Activated naive CD4-positive, alpha-beta T cell treated with anti-CD3 and anti-CD28 coated beads for 36 hours (primary cell): ENCODE data around the gene CDO1. TPM values are rescaled to one million over a fixed set of nuclear protein-coding genes. Genes with fewer than 3 reads are reported as not detected.
"Not testable (repeated sequence)": the region's sequence is repeated elsewhere in the genome, so short reads cannot be mapped to it uniquely, and the experiment has no call there.

Source experiments
- CTCF ChIA-PET: fragments of 350-600 bp; sonication (Branson Sonifier 250); formaldehyde crosslinking; loops from one replicate; lab custom pipeline; 2021; ENCODE audit warnings: antibody characterized with exemption; lab: Charles Lee
- DNase-seq: peaks from one replicate; pipeline ENCODE4 v3.0.0-alpha.2; 2020
- H3K27ac Mint-ChIP-seq: one replicate; pipeline ENCODE4 v1.8.0; 2021; ENCODE audit warnings: mild to moderate bottlenecking, mixed read lengths
- H3K27me3 Mint-ChIP-seq: one replicate; pipeline ENCODE4 v1.8.0; 2021; ENCODE audit warnings: low read depth, mixed read lengths
- H3K36me3 Mint-ChIP-seq: one replicate; pipeline ENCODE4 v1.8.0; 2021; ENCODE audit warnings: low read depth, mixed read lengths
- H3K4me1 Mint-ChIP-seq: one replicate; pipeline ENCODE4 v1.8.0; 2021; ENCODE audit warnings: low read depth, mixed read lengths
- H3K4me3 Mint-ChIP-seq: one replicate; pipeline ENCODE4 v1.8.0; 2021; ENCODE audit warnings: mild to moderate bottlenecking, moderate library complexity, mixed read lengths
- H3K9me3 Mint-ChIP-seq: one replicate; pipeline ENCODE4 v1.8.0; 2021; ENCODE audit warnings: mixed read lengths
- intact Hi-C: fragments of 100-400 bp; cut with micrococcal nuclease; formaldehyde crosslinking; loops from one replicate; pipeline ENCODE4 v1.15.1; 2023
- total RNA-seq, 2 experiments: library from RNA; stranded (reverse); gene quantifications; one replicate each; pipeline ENCODE4 v1.2.3, GENCODE V29; 2021

The CDO1 gene
- total RNA-seq, 2 experiments from 2014 or later, result 0.57 to 0.67 TPM

DNA sequence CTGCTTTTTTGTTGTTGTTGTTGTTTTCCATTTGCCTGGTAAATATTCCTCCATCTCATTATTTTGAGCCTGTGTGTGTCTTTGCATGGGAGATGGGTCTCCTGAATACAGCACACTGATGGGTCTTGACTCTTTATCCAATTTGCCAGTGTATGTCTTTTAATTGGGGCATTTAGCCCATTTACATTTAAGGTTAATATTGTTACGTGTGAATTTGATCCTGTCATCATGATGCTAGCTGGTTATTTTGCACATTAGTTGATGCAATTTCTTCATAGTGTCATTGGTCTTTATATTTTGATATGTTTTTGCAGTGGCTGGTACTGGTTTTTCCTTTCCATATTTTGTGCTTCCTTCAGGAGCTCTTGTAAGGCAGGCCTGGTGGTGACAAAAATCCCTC, 8.5 kb upstream of the CDO1 start:
- Mint-ChIP-seq H3K36me3 (peaks cover 18% of the 10 kb centered on the region), H3K27me3 (peaks cover 16% of the 10 kb centered on the region), H3K9me3 (peaks cover 18% of the 10 kb centered on the region)
- intact Hi-C loops, DNase-seq, CTCF ChIA-PET, H3K4me3 Mint-ChIP-seq, H3K4me1 Mint-ChIP-seq, H3K27ac Mint-ChIP-seq: not testable (repeated sequence)

DNA sequence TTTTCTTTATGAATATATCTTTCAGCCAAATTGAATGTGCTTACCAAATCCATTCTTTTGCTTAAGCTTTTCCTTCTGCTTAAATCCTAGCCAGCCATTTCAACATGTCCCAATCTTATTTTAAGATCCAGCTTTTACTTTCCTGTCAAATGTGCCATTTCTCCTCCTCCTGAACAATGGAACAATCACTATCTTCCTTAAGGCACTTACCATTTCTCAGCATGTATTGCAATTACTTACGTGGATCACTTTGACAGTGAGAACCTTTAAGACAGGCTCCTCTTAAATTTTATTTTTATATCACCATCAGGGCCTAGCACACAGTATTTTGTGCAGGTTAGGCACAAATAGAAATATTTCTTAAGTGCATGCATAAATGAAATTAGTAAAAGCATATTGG, 4.4 kb upstream of the CDO1 start:
- DNase-seq, result no peak
- Mint-ChIP-seq H3K27ac (no peak overlapping the region), H3K27me3 (peaks cover 42% of the 10 kb centered on the region), H3K9me3 (peaks cover 13% of the 10 kb centered on the region), H3K4me1 (peaks cover 4% of the 10 kb centered on the region), H3K36me3 (no peaks in the 10 kb centered on the region), H3K4me3 (no peak overlapping the region)
- intact Hi-C loops, result no loop called here
- CTCF ChIA-PET, result interaction anchor here (2.2 kb wide), 1 partner anchor 187 kb away, joined by 4 read pairs; no protein-coding TSS in a partner anchor

- H3K36me3 Mint-ChIP-seq, result no peaks in the 10 kb centered on the region
- no peak overlapping the region for H3K4me3 Mint-ChIP-seq
- peaks cover 13% of the 10 kb centered on the region for H3K4me1 Mint-ChIP-seq
- no peak overlapping the region for H3K27ac Mint-ChIP-seq
- CTCF ChIA-PET, result no interaction called here
- H3K9me3 Mint-ChIP-seq, result peaks cover 2% of the 10 kb centered on the region
- peaks cover 58% of the 10 kb centered on the region for H3K27me3 Mint-ChIP-seq
- no peak for DNase-seq
- intact Hi-C loops, result no loop called here
Measured at GRCh38 chr5:115818821-115819220, 2.4 kb upstream of the CDO1 start.

DNA sequence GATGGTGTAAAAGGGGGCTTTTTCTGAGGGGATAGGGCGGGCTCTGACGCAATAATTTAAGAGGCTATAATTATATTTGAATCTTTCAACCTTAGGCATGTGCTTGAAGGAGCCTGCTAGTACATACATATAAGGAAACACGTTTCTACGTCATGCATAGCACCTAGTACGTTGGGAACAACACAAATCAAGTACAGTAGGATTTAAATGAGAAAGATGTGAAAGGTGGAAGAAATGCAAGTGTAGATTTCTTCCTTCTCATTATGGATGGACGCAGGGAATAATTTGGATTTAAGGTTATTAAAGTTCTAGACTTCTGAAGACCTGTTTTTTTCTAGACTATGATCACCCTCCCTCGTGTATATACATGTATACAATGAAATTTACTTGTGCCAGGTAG, 927 bp upstream of the CDO1 start:
- CTCF ChIA-PET, result no interaction called here
- Mint-ChIP-seq H3K36me3 (no peaks in the 10 kb centered on the region), H3K4me1 (peaks cover 13% of the 10 kb centered on the region), H3K4me3 (no peak overlapping the region), H3K27ac (no peak overlapping the region), H3K9me3 (no peaks in the 10 kb centered on the region), H3K27me3 (peaks cover 68% of the 10 kb centered on the region)
- no peak for DNase-seq
- intact Hi-C loops, result no loop called here

DNA sequence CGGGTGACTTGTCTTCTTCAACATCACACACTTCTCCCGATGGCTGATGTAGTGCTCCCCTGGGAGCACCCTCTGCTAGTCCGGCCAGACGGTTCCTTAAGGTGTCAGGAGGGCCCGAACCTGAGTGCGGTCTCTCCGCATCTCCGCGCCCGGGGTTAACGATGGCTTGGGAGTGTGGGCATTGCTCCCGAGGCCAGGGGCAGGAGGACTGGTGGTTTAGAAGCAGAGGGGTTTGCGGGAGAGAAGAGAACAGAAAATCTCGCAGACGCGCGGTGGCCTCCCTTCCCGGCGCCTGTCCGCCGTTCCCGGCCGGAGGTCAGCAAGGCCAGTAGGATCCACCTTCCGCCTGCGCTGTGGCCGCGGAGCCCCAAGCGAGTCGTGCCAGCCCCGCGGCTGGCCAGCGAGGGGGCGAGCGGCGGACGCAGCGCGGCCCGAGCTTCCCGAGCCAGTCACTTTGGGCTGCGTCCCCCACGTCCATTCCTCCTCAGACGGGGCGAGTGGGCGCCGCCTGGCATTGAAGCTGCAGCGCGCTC, 700 bp downstream of the CDO1 start:
- Mint-ChIP-seq H3K36me3 (no peaks in the 10 kb centered on the region), H3K4me1 (peaks cover 13% of the 10 kb centered on the region)
- no peak for DNase-seq

GRCh38 chr5:115815006-115815692, 1.3 kb downstream of the CDO1 start:
- Mint-ChIP-seq H3K36me3 (no peaks in the 10 kb centered on the region), H3K27me3 (peaks cover 67% of the 10 kb centered on the region), H3K9me3 (no peaks in the 10 kb centered on the region), H3K4me3 (peak overlapping the region; percentile 53), H3K27ac (no peak overlapping the region), H3K4me1 (peaks cover 13% of the 10 kb centered on the region)
- DNase-seq, result no peak
- CTCF ChIA-PET, result interaction anchor here (1.1 to 1.4 kb wide), 2 partner anchors 16 to 253 kb away, joined by 3 to 5 read pairs; no protein-coding TSS in a partner anchor
- intact Hi-C loops, result loop anchor here (1.0 kb wide), 1 partner anchor 26 kb away; the partner anchor contains the start of genes AP3S1 and ATG12

More for the DNA sequence above, 700 bp downstream of the CDO1 start:
- Mint-ChIP-seq H3K9me3 (no peaks in the 10 kb centered on the region), H3K4me3 (peak overlapping the region; percentile 61), H3K27me3 (peaks cover 70% of the 10 kb centered on the region), H3K27ac (no peak overlapping the region)
- CTCF ChIA-PET, result interaction anchor here (1.1 kb wide), 1 partner anchor 15 kb away, joined by 3 read pairs; no protein-coding TSS in a partner anchor
- intact Hi-C loops, result loop anchor here (1.0 kb wide), 1 partner anchor 26 kb away; the partner anchor contains the start of genes AP3S1 and ATG12

GRCh38 chr5:115813719-115814118, 2.7 kb downstream of the CDO1 start:
- H3K27me3 Mint-ChIP-seq, result peaks cover 58% of the 10 kb centered on the region
- H3K9me3 Mint-ChIP-seq, result no peaks in the 10 kb centered on the region
- no peak overlapping the region for H3K27ac Mint-ChIP-seq
- CTCF ChIA-PET, result interaction anchor here (0.6 to 1.4 kb wide), 3 partner anchors 255 to 561 kb away, joined by 3 to 5 read pairs (median 3); no protein-coding TSS in a partner anchor
- no peak overlapping the region for H3K4me3 Mint-ChIP-seq
- H3K4me1 Mint-ChIP-seq, result peaks cover 13% of the 10 kb centered on the region
- no peak for DNase-seq
- H3K36me3 Mint-ChIP-seq, result no peaks in the 10 kb centered on the region
- intact Hi-C loops, result no loop called here

- CTCF ChIA-PET, result interaction anchor here (0.6 kb wide), 2 partner anchors 16 to 198 kb away, joined by 3 to 4 read pairs; no protein-coding TSS in a partner anchor
- Mint-ChIP-seq H3K27me3 (peaks cover 50% of the 10 kb centered on the region), H3K36me3 (no peaks in the 10 kb centered on the region), H3K9me3 (no peaks in the 10 kb centered on the region), H3K27ac (no peak overlapping the region), H3K4me1 (peaks cover 17% of the 10 kb centered on the region), H3K4me3 (no peak overlapping the region)
- DNase-seq, result no peak
- intact Hi-C loops, result no loop called here
Measured at GRCh38 chr5:115812372-115812771, 4.1 kb downstream of the CDO1 start.

DNA sequence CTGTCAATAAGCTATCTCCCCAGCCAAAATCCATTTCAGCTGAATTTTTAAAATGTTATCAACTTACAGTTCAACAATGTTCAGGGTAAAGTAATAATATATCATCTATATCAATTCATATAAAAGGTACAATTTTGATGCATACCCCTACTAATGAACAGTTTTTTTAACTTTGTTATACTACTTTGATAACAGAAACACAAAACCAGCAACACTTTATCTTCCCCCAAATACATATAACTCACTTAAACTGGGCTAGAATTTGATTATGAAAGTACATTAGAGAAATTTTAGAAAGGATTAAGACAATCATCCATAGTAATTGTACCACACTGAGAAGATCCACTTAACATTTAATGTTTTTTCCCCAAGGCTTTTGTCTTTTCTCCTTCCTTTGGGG, 5.1 kb downstream of the CDO1 start:
- no peak overlapping the region for H3K4me3 Mint-ChIP-seq
- H3K4me1 Mint-ChIP-seq, result peaks cover 23% of the 10 kb centered on the region
- no peak overlapping the region for H3K27ac Mint-ChIP-seq
- no peaks in the 10 kb centered on the region for H3K9me3 Mint-ChIP-seq
- H3K27me3 Mint-ChIP-seq, result peaks cover 45% of the 10 kb centered on the region
- CTCF ChIA-PET, result no interaction called here
- no peaks in the 10 kb centered on the region for H3K36me3 Mint-ChIP-seq
- intact Hi-C loops, result no loop called here
- DNase-seq, result no peak

DNA sequence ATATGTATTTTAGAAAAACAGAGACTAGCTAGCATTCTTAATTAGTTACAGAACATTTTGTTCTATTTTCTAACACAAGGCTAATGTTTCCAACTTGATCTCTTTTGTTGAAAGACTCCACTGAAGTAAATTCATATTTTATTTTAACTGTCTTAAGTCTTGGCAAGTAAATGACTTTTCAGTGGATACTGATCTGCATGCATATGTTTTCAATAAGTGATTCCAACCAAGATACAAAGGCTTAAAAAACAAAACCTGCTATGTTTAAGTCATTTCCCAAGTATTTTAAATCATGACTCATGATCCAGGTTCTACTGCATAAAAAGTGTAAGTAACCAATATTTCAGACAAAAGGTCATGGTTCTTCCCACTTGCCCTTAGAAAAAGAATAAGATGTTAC, 5.7 kb downstream of the CDO1 start:
- no peak for DNase-seq
- H3K27me3 Mint-ChIP-seq, result peaks cover 41% of the 10 kb centered on the region
- no peak overlapping the region for H3K4me3 Mint-ChIP-seq
- H3K27ac Mint-ChIP-seq, result no peak overlapping the region
- intact Hi-C loops, result no loop called here
- H3K9me3 Mint-ChIP-seq, result no peaks in the 10 kb centered on the region
- H3K36me3 Mint-ChIP-seq, result no peaks in the 10 kb centered on the region
- H3K4me1 Mint-ChIP-seq, result peaks cover 20% of the 10 kb centered on the region
- CTCF ChIA-PET, result no interaction called here

- no peak for DNase-seq
- Mint-ChIP-seq H3K27ac (no peak overlapping the region), H3K4me1 (peaks cover 12% of the 10 kb centered on the region), H3K4me3 (no peak overlapping the region), H3K9me3 (no peaks in the 10 kb centered on the region), H3K27me3 (peaks cover 33% of the 10 kb centered on the region), H3K36me3 (no peaks in the 10 kb centered on the region)
- CTCF ChIA-PET, result no interaction called here
- intact Hi-C loops, result no loop called here
Measured at GRCh38 chr5:115809946-115810345, 6.5 kb downstream of the CDO1 start.

- intact Hi-C loops, H3K27ac Mint-ChIP-seq, DNase-seq, H3K36me3 Mint-ChIP-seq, H3K9me3 Mint-ChIP-seq, H3K4me3 Mint-ChIP-seq: not testable (repeated sequence)
- H3K27me3 Mint-ChIP-seq, result peaks cover 16% of the 10 kb centered on the region
- H3K4me1 Mint-ChIP-seq, result peaks cover 10% of the 10 kb centered on the region
- CTCF ChIA-PET, result interaction anchor here (0.5 to 0.7 kb wide), 2 partner anchors 89 to 681 kb away, joined by 4 read pairs; no protein-coding TSS in a partner anchor
Measured at GRCh38 chr5:115808066-115808465, 8.4 kb downstream of the CDO1 start.
